GM12878 (cell line): Measurements from ENCODE around the gene CSTPP1. TPM values are rescaled to one million over a fixed set of nuclear protein-coding genes. Genes with fewer than 3 reads are reported as not detected.

Experiments
- ASH2L ChIP-seq: fragments of 300-600, 200-600 bp; sonication (generic); IDR thresholded peaks from 2 replicates; pipeline ENCODE4 v1.6.1; 2017; ENCODE audit warnings: low read depth, mild to moderate bottlenecking, borderline replicate concordance
- BCL11A ChIP-seq: IDR thresholded peaks from 2 replicates; pipeline ENCODE4 v1.6.1; 2011; ENCODE audit warnings: low read depth, low read length
- BMI1 ChIP-seq: fragments of 450-650 bp; IDR thresholded peaks from 2 replicates; pipeline ENCODE4 v1.6.1; 2016; ENCODE audit warnings: mild to moderate bottlenecking, moderate library complexity, borderline replicate concordance
- CHD2 ChIP-seq: IDR thresholded peaks from 2 replicates; pipeline ENCODE4 v1.6.1; 2011; ENCODE audit warnings: low read depth, low read length, improper control_type of control experiment, borderline replicate concordance
- FOXK2 ChIP-seq: fragments of 450-650 bp; IDR thresholded peaks from 2 replicates; pipeline ENCODE4 v1.6.1; 2017; ENCODE audit warnings: mild to moderate bottlenecking, moderate library complexity
- GABPA ChIP-seq: IDR thresholded peaks from 2 replicates; pipeline ENCODE4 v1.6.1; 2014; ENCODE audit warnings: antibody characterized with exemption, low read depth, mild to moderate bottlenecking, inconsistent platforms
- LARP7 ChIP-seq: fragments of 450-650 bp; IDR thresholded peaks from 2 replicates; pipeline ENCODE4 v1.6.1; 2017; ENCODE audit warnings: mild to moderate bottlenecking
- NFYA ChIP-seq: IDR thresholded peaks from 2 replicates; pipeline ENCODE4 v1.6.1; 2011; ENCODE audit warnings: low read depth, mild to moderate bottlenecking, low read length, improper control_type of control experiment, borderline replicate concordance
- POU2F2 ChIP-seq: IDR thresholded peaks from 3 replicates; pipeline ENCODE4 v1.6.1; 2011; ENCODE audit warnings: low read depth, mild to moderate bottlenecking, low read length, borderline replicate concordance
- RAD51 ChIP-seq: fragments of 450-650 bp; IDR thresholded peaks from 2 replicates; pipeline ENCODE4 v1.6.1; 2016; ENCODE audit warnings: moderate library complexity, mild to moderate bottlenecking, inconsistent platforms
- RBBP5 ChIP-seq: fragments of 200-600 bp; sonication (generic); conservative IDR thresholded peaks from 2 replicates; pipeline ENCODE4 v1.6.1; 2016
- RCOR1 ChIP-seq: conservative IDR thresholded peaks from 2 replicates; pipeline ENCODE4 v1.6.1; 2012; ENCODE audit warnings: low read depth, low read length, improper control_type of control experiment
- SMAD1 ChIP-seq: fragments of 450-650 bp; IDR thresholded peaks from 2 replicates; pipeline ENCODE4 v1.6.1; 2018; ENCODE audit warnings: mild to moderate bottlenecking, low read depth; ENCODE audit not compliant: partially characterized antibody
- SP1 ChIP-seq: IDR thresholded peaks from one replicate; pipeline ENCODE4 v1.6.1; 2011; ENCODE audit warnings: low read depth, low read length
- STAT3 ChIP-seq: IDR thresholded peaks from 2 replicates; pipeline ENCODE4 v1.6.1; 2011; ENCODE audit warnings: low read depth, low read length, improper control_type of control experiment
- ZNF207 ChIP-seq: fragments of 450-650 bp; IDR thresholded peaks from 2 replicates; pipeline ENCODE4 v1.6.1; 2014; ENCODE audit warnings: antibody characterized with exemption, mild to moderate bottlenecking, borderline replicate concordance
- ZZZ3 ChIP-seq: IDR thresholded peaks from 2 replicates; pipeline ENCODE4 v1.6.1; 2011; ENCODE audit warnings: low read depth; ENCODE audit not compliant: control insufficient read depth, insufficient read length
- polyA plus RNA-seq, 11 experiments: library from polyadenylated mRNA; depleted of rRNA in 4 of 11; unstranded in 6 of 11; stranded (reverse) in 5 of 11; fragments of >200 nt; fragmentation: Nextera tagmentation in 4 of 11; fragmentation: Illumina TruSeq in 1 of 11; extraction: Ambion mirVana in 4 of 11; extraction: Trizol in 1 of 11; gene quantifications; 1 replicate in 1 of 11; 2 replicates in 10 of 11; pipeline versions ENCODE4 v1.2.1 to v1.2.3, GENCODE V29; 2011 to 2016; ENCODE audit warnings: inconsistent platforms in 2 of 11, missing spikeins in 2 of 11, low read depth in 1 of 11
- total RNA-seq, 4 experiments: library from RNA; depleted of rRNA in 3 of 4; stranded (reverse); fragments of >200 nt in 3 of 4; fragmentation: Illumina TruSeq in 1 of 4; extraction: Trizol in 1 of 4; gene quantifications; 2 replicates each; pipeline versions ENCODE4 v1.2.1 to v1.2.3, GENCODE V29; 2013 to 2021
- TF ChIP-seq, protein P1 (sequence below): fragments of 450-650 bp; IDR thresholded peaks from 2 replicates; pipeline ENCODE4 v1.6.1; 2016; ENCODE audit warnings: mild to moderate bottlenecking
- TF ChIP-seq, protein P2 (sequence below): IDR thresholded peaks from 2 replicates; pipeline ENCODE4 v1.6.1; 2011; ENCODE audit warnings: borderline replicate concordance, low read depth, mild to moderate bottlenecking, moderate library complexity, mixed read lengths, low read length; ENCODE audit not compliant: insufficient read depth; ENCODE audit errors: extremely low read length
- TF ChIP-seq, protein P3 (sequence below): IDR thresholded peaks from 2 replicates; pipeline ENCODE4 v1.6.1; 2012; ENCODE audit warnings: low read depth, low read length, improper control_type of control experiment
- TF ChIP-seq, protein P4 (sequence below): IDR thresholded peaks from 2 replicates; pipeline ENCODE4 v1.6.1; 2012; ENCODE audit warnings: mild to moderate bottlenecking, low read depth, low read length

CSTPP1 gene
- total and polyA plus RNA-seq, 10 of the 15 experiments (the other 5 are each of a cell fraction or from before 2014, with no cell fraction given) = 7.1 to 23.4 (median 17.5) TPM

DNA sequence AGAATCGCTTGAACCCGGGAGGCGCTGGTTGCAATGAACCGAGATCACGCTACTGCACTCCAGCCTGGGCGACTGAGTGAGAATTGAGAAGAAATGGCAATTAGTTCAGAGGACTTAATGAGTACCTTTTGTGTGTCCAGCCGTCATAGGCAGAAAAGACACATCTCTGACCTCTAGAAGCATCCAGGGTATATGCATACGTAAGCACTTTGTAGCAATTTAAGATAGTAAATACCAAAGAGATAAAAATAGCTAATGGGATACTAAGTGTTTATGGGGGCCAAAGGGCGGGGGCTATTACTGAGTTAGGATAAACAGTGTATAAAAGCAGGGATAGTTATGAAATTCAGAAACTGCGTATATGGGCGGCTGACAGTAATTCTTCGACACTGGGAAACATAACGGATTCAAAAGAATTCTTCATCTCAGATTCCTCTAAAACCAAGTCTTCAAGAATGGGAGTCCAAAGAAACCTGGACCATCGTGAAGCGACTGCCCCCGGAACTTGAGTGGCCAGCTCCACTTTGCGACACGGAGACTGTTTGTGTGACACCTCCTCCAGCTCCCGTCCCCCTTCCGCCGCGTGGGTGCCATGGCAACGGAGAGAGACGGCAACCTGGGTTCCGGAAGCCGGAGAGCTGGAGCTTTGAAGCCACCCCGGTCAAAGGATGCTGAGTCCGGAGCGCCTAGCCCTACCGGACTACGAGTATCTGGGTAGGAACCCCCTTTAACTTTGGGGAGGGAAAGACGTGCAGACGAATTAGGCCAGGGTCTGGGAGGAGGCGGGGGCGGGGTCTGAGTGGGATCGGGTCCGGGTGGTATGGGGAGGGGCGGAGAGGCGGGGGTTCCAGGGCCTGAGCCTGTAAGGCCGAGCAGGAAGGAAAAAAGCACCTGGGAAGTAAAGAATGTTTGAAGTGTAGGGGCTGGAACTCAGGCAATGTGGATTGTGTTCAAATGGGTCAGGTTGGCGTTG lies at the start of gene CSTPP1 (continued):
- TF ChIP-seq, protein P1, sequence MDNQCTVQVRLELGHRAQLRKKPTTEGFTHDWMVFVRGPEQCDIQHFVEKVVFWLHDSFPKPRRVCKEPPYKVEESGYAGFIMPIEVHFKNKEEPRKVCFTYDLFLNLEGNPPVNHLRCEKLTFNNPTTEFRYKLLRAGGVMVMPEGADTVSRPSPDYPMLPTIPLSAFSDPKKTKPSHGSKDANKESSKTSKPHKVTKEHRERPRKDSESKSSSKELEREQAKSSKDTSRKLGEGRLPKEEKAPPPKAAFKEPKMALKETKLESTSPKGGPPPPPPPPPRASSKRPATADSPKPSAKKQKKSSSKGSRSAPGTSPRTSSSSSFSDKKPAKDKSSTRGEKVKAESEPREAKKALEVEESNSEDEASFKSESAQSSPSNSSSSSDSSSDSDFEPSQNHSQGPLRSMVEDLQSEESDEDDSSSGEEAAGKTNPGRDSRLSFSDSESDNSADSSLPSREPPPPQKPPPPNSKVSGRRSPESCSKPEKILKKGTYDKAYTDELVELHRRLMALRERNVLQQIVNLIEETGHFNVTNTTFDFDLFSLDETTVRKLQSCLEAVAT = no peak; the same call in 1 of the 2 replicates
- TF ChIP-seq BMI1 = peak; percentile 98
- TF ChIP-seq RCOR1 = 0 out of 2 replicates have a peak, but pooled peaks have one; percentile 48
- TF ChIP-seq RBBP5 = no peak
- no peak for TF ChIP-seq SMAD1
- TF ChIP-seq RAD51 = no peak
- 0 out of 2 replicates have a peak, but pooled peaks have one; percentile 18 for TF ChIP-seq FOXK2
- TF ChIP-seq BCL11A = no peak
- peak; percentile 65; the same call in 1 of the 2 replicates for TF ChIP-seq CHD2
- TF ChIP-seq GABPA = peak; percentile 95
- peak; percentile 73; the same call in 1 of the 2 replicates for TF ChIP-seq ZNF207
- no peak for TF ChIP-seq STAT3
- TF ChIP-seq LARP7 = peak; percentile 53
- no peak for TF ChIP-seq ASH2L
- peak; percentile 64 for TF ChIP-seq ZZZ3
- TF ChIP-seq, protein P2, sequence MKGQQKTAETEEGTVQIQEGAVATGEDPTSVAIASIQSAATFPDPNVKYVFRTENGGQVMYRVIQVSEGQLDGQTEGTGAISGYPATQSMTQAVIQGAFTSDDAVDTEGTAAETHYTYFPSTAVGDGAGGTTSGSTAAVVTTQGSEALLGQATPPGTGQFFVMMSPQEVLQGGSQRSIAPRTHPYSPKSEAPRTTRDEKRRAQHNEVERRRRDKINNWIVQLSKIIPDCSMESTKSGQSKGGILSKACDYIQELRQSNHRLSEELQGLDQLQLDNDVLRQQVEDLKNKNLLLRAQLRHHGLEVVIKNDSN = no peak
- TF ChIP-seq, protein P3, sequence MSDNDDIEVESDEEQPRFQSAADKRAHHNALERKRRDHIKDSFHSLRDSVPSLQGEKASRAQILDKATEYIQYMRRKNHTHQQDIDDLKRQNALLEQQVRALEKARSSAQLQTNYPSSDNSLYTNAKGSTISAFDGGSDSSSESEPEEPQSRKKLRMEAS = peak; percentile 42; the same call in 1 of the 2 replicates
- peak; percentile 68 for TF ChIP-seq SP1
- TF ChIP-seq, protein P4, sequence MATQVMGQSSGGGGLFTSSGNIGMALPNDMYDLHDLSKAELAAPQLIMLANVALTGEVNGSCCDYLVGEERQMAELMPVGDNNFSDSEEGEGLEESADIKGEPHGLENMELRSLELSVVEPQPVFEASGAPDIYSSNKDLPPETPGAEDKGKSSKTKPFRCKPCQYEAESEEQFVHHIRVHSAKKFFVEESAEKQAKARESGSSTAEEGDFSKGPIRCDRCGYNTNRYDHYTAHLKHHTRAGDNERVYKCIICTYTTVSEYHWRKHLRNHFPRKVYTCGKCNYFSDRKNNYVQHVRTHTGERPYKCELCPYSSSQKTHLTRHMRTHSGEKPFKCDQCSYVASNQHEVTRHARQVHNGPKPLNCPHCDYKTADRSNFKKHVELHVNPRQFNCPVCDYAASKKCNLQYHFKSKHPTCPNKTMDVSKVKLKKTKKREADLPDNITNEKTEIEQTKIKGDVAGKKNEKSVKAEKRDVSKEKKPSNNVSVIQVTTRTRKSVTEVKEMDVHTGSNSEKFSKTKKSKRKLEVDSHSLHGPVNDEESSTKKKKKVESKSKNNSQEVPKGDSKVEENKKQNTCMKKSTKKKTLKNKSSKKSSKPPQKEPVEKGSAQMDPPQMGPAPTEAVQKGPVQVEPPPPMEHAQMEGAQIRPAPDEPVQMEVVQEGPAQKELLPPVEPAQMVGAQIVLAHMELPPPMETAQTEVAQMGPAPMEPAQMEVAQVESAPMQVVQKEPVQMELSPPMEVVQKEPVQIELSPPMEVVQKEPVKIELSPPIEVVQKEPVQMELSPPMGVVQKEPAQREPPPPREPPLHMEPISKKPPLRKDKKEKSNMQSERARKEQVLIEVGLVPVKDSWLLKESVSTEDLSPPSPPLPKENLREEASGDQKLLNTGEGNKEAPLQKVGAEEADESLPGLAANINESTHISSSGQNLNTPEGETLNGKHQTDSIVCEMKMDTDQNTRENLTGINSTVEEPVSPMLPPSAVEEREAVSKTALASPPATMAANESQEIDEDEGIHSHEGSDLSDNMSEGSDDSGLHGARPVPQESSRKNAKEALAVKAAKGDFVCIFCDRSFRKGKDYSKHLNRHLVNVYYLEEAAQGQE = no peak
- TF ChIP-seq POU2F2 = peak; percentile 71; the same call in 1 of the 3 replicates
- no peak for TF ChIP-seq NFYA
